Midbrain (tissue), 1 donor: ENCODE data around the gene RTN4RL1.
A peak's percentile ranks its signal among the peaks of the same experiment; 100 is the strongest.
"Not testable (repeated sequence)": the region's sequence is repeated elsewhere in the genome, so short reads cannot be mapped to it uniquely, and the experiment has no call there.

Source experiments
- DNase-seq: peaks from one replicate; lab custom pipeline; 2025; lab: John Stamatoyannopoulos, UW

Gene RTN4RL1

DNA sequence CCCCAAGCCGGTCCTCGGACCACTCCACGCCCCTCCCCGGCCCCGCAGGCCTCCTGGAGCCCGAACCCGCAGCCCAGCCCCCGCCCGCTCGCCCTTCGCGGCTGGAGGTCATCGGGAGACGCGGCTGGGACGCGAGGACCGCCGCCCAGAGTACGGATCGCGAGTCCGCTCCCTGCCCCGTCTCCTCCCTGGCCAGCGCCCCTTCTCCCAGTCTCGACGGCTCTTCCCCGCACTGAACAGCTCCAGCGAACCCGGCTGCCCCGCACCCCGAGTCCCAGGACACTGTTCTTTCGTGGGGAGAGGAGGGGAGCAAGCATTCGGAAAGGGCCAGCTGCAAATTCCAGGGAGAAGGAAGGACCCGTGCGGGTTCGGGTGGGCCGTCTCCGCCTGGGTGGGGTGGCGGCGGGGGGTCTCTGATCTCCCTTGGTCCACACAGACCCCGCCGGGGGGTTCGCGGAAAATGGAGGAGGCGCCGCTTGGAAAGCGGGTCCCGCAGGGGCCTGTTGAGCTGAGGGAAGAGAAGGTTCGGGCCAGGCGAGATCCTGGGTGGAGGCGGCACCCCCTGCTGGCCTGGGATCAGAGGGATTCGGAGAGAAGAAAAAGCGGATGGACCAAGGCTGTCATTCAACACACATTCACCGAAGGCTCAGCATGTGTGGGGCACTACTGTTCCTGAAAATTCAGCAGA lies 632 bp upstream of the RTN4RL1 start:
- DNase-seq: peak; percentile 34

DNA sequence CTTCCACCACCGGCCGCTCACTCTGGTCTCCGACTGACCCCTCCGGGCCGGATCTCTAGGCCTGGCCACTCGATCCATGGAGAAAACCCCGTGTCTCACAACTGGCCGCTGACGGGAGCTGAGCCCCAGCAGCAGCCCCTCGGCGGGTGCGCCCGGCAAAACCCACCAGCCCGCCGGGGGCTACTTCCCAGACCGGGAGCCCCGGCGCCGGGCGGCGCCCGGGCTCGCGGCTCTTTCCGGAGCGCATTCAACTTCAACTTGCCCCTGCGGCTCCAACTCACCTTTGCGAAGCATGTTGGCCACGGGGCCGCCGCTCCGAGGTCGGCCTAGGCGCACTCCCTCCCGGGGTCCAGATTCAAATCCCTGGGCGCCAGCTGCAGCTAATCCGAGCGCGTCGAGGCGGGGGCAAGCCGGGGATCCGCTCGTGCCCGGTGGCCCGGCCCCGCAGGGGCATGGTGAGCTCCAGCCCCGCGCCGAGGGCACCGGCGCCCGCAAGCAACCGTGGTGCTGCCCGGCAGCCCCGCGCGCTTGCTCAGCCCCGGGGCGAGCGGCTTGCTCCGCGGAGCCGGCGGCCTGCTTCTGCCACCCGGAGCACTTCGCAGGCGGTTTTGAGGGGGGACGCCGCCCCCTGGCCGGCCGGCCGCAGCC lies 438 bp downstream of the RTN4RL1 start:
- no peak for DNase-seq

DNA sequence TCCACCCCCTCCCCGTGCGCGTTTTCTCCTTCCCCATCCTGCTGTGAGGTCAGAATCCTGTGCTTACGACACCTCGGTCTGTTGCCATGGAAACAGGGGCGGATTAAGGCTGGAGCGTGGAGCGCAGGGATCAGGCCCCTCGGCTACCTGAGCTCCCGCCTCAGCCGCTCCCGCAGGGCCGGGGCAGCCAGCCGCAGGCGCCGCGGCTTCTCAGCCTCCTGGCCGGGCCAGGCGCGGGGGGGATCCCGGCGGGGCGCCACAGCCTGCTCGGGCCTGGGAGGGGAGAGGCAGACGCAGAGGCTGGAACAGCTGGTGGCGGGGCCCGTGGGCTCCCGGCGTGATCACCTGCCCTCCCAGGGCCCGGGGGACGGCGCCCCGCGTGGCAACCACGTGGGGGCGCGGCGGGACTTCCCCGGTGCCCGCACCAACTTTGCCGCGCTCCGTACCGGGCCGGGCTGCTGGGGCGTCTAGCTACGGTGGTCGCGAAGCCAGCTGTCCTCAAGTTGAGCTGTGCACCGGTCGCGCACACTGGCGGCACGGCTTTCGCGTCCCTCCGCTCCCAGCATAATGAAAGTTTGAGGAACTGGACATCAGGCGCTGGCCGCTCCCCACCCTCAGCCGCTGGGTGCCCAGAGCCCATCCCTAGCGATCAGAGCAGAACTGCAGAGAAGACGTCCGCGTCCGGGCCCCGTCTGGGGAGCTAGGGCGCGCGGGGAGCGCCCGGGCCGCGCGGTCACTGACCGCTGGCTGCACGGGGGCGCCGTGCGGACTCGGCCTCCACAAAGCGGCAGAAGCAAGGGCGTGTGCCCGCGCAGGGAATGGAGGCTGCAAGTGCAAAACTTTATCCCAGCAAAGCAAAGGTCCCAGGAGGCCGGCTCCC lies 1.2 kb downstream of the RTN4RL1 start:
- DNase-seq: peak; percentile 29

DNA sequence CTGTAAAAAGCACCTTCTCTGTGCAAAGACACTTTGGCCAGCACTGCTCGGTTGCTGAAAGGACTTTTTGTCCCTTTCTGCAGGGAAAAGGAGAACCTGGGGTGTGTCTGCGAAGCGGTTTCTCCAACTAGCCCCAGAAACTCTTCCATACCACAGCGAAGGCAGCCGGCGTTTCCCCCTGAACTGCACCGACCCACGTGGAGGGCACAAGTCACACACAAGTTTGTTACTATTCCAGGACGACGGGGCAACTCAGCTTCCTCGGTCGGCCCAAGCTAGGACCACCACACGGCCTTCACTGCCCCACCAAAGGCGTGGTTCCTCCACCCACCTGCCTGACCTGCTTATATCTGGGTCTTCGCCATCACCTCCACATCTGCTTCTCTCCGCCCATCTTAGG lies 1.9 kb downstream of the RTN4RL1 start:
- DNase-seq: no peak

DNA sequence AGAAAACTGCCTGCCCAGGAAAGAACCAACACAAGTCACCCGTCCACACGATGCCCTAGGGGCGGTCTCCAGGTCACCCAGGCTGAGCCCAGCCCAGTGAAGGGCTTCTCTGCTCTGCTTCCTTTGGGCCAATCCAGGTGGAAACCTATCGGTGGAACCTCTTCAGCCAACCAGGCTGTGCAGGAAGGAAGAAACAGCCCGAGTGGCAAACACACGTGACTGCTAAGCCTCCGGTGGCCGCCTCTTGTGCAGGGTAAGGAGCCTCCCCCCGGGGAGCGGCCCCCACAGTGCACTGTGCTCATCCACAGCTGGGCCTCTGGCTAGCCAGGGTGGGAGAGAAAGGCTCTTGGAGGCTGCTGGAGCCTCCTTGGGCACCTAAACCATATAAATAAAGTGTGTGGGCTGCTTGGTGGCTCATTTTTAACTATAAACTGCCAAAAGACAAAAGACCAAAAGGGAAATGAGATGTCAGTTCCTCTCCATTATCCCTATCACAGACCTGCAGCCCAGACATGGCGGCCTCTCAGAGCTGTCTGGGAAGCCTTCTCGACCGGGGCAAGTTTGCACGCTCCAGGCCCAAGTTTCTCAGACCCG lies 2.4 kb downstream of the RTN4RL1 start:
- DNase-seq: no peak

DNA sequence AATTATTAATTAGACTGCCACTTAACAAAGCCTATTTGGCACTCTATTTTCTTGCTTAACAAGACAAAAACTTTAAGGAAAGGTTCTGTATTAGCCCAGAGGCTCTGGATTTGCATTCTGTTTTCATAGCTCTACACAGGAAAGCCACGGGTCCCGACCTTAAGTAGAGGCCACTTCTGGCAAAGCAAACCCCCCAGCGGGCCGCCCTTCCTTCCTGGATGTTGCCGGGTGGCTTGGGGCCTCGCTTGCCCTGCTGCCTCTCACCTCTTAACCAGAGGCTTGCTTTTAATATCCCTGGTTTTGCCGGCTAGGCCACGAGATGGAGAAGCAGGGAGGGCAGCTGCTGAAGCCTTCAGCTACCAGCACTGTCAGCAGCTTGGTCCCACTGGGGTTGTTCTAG lies 4.4 kb downstream of the RTN4RL1 start:
- DNase-seq: no peak

DNA sequence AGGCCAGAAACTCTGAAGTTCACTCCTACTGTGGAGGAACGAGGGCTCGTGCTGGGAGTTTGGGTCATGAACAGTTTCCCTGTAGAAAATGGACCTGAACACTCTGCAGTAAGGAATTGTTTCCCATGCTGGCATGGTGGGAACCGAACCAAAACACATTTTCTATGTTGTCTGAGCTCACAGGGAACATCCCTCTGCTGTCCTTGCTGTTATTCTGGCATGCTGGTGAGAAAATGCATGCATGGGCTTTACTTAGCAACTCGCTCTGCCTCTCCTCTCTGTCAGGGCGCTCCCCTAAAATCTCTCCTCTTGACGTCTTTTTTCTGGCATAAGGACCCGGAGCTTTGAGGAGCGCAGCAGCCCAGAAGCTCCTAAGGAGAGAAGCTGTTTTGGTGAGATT lies 5.4 kb downstream of the RTN4RL1 start:
- no peak for DNase-seq

DNA sequence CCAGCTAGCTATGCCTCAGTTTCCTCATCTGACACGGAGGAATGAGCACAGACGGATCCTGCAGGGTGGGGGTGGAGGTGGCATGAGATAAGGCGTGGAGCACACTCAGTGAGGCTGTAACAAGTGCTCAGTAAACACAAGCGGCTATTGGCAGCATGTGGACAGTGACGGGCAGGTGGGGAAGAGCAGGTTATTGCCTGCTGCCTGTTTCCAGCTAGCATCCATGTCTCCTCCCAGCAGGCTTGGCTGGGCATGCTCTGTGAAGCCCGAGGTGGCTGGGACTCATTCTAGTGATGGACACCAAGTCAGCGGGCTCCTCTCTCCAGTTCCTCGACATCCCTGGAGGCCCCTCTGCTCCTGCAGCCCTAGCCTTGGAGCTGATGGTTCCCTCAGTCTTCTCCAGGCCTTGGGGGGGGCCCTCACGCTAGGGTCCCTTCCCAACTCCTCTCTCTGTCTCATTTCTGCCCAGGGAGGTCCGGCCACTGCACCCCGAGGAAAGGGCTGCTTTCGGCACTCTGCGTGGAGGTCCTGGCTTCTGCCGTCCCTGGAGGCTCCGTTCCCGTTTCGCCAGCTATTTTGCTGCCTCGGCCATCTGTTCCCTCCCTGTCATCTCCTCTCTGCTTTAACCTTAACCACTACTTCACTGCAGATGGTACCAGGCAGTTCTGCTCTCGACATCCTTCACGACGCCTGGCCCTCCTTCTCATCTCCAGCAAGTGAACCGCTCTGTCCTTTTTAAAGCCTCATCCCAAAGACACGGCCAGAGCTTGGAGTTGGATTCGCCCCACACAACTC lies 6.2 kb downstream of the RTN4RL1 start:
- no peak for DNase-seq

DNA sequence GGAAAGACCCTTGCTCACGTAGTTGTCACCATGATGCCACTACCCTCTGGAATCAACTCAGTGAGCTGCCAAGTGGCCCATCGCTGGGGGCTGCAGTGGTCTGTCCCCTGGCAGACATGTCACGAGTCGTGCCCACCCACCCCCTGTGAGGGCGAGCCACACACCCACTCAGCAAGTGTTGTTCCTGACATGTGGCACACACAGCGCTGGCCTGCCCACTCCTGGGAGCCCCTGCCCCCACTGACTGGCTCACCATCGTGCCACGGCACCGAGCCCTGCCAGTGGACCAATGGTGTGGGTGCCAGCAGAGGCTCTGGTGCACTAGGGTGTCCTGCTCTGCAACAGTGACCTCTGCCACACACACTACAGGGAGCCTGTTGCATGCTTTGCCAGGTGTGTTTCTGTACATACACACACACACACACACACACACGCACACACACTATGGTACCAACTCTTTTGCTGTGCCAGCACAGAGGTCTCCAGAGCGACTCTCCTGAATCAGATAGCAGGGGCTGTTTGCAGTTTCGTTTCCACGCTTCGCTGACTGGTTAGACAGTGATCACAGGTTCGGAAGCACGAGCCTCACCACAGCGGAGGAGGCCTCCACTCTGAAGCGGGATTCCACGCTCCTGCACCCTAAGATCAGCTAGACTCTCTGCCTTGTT lies 7.7 kb downstream of the RTN4RL1 start:
- DNase-seq: no peak

DNA sequence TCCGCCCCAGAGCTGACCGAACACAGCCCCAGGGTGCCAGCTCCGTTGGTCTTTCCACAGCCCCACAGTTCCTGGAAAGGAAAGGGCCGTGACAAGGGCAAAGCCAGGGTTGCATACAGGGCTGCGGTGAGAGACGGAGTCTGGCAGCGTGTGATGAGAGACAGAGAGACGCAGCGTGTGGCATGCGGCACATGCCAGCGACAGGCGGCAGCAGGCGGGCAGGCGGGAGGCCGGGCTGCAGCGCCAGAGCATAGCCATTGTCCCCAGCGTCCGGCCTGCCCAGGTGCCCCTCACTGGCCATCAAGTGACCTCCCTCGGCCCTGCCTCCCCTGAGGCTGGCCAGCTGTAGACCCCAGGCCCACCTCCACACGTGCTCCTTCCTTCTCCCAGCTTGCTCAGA lies 8.6 kb downstream of the RTN4RL1 start:
- no peak for DNase-seq

DNA sequence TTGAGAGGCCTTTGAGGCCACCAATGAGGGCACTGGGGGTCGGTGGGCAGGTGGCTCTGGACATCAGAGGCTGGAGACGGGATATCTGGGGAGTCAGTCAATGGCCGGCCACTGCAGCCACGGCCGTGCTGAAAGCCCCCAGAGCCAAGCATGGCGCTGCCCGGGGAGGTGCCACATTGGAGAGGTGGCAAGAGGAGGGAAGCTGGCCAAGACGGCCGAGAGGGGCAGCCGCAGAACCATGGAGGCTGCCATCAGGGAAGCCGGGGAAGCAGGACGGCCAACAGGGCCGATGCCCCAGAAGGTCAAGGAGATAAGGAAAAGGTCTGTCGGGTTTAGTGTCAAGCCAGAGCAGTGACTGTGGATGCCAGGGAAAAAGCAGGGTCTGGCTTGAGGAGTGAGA lies 9.8 kb downstream of the RTN4RL1 start:
- DNase-seq: no peak

DNA sequence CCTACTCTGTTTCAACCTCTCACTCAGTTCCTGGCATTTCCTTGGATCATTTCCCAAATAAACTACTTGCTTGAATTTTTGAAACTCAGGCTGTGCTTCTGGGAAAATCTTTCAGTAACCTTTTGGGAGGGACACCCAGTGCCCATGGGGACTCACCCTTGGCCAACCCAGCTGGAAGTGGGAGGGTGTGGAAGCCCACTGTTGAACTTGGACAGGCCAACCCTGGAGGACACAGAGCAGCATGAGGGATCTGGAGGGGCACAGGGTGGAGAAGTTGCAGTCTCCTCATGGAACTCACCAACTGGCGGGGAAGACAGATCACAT lies 11.2 kb downstream of the RTN4RL1 start:
- no peak for DNase-seq

DNA sequence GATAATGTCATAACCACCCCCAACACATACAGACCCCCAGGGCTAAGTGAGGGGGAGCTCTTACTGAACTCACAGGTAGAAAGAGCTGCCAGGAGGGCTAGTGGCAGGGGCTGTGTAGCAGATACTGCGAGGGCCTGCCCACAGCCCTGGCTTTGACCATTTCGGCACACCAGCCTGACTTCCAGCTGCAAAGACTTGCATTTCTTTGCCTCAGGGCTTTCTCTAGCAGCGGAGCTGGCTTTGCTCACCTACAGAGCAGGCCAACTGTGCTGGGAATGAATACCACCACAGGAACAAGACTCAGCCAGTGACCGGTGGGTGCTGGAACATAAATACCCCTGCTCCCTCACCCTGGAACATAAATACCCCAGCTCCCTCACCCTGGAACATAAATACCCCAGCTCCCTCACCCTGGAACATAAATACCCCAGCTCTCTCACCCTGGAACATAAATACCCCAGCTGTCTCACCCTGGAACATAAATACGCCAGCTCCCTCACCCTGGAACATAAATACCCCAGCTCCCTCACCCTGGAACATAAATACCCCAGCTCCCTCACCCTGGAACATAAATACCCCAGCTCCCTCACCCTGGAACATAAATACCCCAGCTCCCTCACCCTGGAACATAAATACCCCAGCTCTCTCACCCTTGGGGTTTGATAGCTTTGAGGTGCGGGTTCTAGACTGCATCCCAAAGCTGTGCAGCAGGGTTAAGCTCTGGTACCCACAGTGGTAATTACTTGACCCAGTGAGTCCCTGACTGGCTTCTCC lies 11.7 kb downstream of the RTN4RL1 start:
- DNase-seq: not testable (repeated sequence)

DNA sequence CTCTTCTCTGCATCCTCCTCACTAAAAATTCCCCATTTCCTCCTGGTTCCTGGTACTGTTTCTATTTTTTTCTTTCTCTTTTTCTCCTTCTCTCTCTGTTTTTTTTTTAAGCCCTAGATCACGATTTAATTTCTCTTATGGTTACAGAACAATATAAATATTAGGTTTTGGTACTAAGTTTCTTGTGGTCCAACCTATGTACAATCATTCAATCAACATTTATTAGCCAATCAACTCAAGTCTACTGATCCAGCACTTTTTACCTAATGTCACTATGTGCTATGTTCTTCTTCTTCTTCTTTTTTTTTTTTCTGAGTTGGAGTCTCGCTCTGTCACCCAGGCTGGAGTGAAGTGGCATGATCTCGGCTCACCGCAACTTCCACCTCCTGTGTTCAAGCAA lies 12.6 kb downstream of the RTN4RL1 start:
- DNase-seq: no peak

DNA sequence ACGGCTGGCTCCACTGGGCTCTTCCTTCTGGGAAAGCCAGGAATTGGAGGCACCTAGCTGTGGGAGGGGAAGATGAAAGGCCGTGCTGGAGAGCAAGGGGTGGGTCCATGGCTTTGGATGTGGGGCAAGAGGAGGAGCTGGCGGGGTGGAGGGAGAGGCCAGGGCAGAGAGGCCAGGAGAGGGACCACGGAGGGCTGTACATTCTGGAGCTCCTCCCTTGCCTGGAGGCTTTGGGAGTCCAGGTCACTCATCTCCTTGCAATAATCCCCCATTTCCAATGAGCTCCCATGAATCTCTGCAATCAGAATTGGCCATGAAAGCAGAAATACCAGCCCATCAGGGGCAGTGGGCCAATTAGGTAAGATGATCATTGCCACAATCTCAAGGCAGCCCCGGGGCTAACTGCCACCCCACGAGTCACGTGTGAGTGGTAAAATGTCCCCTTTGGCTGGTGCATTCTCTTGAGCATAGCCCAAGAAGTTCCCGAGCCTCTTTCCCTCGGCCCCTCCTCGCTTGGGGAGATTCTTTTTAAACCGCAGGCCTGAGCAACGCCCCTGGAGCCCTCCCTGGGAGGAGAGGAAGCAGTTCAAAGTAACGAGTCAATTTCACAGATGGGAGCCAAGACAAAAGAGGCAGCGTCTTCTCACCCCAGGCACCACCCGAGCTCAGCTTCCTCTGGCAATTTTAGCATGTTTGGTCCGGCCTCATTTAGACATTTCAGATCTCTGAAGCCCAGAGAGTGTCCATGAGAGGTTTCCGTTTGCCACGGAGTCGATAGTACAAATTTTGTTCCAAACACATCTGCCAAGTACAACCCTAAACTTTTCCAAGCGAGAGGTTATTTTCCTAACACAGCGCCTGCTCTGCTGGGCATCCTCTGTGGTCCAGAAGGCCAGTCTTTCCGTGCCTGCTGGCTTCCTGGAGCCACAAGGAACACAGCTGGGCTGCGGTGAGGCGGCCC lies 13.4 kb downstream of the RTN4RL1 start:
- DNase-seq: no peak

DNA sequence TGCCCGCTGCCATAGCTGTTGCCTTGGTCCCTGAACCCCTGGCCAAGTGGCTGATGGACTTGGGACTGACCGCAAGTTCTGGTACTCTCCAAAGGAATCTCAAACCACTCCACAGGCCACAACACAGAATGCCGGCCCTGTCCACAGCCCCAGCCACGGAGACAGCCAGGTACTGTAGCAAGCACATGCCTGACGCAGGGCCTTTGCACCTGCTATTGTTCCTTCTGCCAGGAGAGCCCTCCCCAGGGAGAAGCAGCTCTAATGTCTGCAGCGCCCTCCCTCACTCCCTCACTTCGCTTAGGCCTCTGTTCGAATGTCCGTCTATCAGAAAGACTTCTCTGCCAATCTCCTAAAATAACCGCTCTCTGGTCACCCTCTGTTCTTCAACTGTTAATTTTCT lies 15.4 kb downstream of the RTN4RL1 start:
- no peak for DNase-seq

DNA sequence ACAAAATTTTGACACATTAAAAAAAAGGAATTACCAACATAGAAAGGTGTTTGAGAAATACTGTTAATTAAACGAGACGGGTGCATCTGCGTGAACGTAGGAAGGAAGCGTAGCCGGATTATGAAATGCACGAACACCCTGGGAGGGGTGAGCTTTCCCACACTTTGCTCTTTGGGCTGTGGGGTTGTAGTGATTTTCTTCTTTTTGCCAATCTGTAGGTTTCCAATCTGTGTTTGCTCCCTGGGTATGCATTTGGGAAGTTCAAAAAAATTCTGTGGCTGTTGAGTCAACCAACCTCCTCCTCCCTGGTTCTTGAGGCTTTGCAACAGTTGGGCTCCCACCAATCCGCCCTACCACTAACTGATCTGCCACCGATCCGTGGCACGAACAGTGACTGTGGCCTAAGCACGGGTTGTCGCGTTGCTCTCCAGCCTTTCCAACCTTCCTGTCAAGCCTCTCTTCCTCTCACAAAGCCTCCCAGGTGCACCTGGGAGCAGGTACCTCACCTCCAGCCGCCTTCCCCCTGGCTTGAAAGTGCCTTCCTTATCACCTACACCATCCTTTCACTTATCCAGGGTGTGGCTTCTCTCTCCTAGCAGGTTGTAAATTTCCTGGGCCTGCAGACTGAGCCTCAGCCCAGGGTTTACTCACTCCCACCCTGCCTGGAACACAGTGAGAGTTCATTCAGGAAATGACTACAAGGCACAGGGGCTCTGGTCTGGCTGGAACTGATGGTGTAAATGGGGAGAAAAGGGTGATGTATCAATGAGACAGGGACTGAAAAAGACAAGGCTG lies 16.6 kb downstream of the RTN4RL1 start:
- DNase-seq: no peak

DNA sequence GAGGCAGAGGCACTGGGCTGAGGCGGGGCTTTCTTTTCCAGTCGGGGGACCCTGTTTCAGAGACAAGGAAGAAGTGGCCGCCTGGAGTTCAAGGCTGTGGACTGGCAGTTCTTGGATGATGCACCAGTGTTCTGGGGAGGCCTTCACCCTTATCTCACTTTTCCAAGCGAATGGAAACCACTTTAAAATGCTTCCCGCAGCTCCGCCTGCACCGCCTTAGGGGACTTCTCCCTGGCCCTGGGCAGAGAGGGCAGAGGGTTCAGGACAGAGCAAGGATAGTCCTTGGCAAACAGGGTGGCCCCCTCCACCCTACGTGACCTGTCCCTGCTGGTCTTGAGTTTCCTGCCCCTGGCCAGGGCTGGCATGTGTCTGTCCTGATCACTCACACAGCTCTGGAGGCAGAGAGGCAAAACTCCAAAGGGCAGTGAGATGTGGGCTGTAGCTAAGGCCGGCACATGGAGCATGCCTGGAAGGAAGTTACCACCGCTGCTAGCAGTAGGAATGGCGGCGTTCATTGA lies 20.6 kb downstream of the RTN4RL1 start:
- DNase-seq: no peak
